DOHH2 (cell line): ENCODE results near the gene CLTA.

Source experiments
- CTCF ChIP-seq: fragments of 200-600 bp; sonication (generic); IDR thresholded peaks from one replicate; pipeline ENCODE4 v1.5.1; 2014; ENCODE audit warnings: antibody characterized with exemption, mild to moderate bottlenecking, low read depth, low read length; ENCODE audit not compliant: poor library complexity, severe bottlenecking
- EZH2phosphoT487 ChIP-seq: fragments of 200-600 bp; sonication (generic); IDR thresholded peaks from 2 replicates; pipeline ENCODE4 v1.6.1; 2017; ENCODE audit warnings: borderline replicate concordance, mild to moderate bottlenecking, antibody characterized with exemption, low read length, moderate library complexity, mixed read lengths

DNA sequence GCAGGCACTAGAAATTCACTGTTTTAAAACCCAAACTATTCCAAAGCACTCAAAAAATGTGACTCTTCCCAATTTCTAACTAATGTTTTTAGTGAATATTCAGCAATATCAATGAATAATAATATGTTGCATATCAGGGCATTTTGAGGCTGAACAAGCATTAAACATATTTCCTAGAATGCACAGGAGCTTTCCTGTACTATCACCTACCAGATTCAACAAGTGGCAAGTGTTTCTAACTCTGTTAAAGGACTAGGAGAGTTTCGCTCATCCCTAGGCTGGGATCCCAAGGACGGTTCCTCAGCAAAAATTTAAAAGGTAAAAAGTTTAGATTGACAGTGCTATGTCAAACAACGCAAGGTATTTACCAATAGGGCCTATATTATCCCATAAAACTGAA is 46.5 kb downstream of the CLTA start:
- TF ChIP-seq CTCF, result no peak
- no peak for TF ChIP-seq EZH2phosphoT487
